ENCODE data around the gene GPR34. TPM values are rescaled to one million over a fixed set of nuclear protein-coding genes. Genes with fewer than 3 reads are reported as not detected.

GPR34 gene
- total RNA-seq, 1 donor from 2014 or later, result not detected

DNA sequence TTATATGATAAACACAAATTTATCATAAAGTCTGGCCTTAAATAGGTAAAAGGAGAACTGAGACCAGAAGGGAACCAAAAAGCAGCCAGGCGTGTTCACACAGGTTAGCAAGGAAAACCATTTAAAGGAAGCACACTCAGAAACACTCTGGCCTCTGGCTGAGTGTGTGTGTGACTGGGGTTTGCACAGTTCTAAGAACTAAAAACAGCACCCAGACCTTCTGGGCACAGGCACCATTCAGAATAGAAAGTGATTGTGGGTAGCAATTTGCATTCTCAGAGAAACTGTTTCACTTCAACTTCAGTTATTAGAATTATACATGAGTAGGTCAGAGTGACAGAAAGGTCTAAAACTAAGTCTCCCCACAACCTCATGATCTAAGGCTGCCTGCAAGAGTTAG lies 45.2 kb downstream of the GPR34 start:
- no peak for DNase-seq (ENCODE audit: low read depth, low spot score)

- DNase-seq (ENCODE audit: low read depth, low spot score), result no peak
Measured at GRCh38 chrX:41734530-41734929, 45.8 kb downstream of the GPR34 start.

DNA sequence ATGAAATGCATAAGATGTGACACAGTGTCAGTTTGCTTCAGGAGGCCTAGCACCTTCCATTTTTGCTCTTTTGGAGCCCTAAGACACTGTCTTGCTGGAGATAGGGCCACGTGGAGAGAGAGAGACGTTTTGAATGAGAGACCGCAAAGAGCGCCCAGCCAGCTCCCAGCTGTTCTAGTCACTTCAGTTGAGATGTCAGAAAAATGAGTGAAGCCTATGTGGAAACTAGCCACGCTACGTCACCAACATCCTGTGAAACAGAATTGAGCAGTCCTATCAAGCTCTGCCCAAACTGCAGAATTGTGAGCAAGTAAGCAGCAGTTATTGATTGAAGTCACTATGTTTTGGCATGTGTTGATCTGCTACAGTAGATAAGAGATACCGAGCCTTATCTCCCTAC lies 48.3 kb downstream of the GPR34 start:
- DNase-seq (ENCODE audit: low read depth, low spot score), result no peak

DNA sequence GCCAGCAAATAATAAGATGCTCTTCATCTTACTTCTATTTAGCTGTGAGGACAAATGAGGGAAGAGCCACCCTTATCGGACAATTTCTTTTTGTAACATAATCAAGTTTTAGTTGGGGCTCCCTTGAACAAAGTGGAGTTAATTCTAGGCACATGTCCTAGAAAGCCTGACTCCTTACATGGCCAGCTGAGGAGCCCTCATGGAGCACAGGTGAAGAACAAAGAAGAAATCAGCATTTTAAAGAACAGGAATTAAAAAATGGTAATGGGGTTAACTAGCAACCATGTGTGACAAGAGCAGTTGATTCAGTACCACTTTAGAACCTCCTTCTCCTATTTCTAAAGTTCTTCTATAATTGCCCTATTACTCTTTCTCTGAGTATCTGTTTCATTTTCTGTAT lies 51.1 kb downstream of the GPR34 start:
- no peak for DNase-seq (ENCODE audit: low read depth, low spot score)

Other genes with a start within 250 kb of the GPR34 start
- not detected in 2 replicates for gene NYX, start 241.6 kb upstream of the GPR34 start, total RNA-seq
- gene GPR82, start 35.2 kb downstream of the GPR34 start, total RNA-seq, result not detected in 2 replicates
- 12.9 and 15.1 TPM in 2 replicates for gene CASK, start 234.6 kb downstream of the GPR34 start, total RNA-seq

Data from pulmonary artery endothelial cell (primary cell).